ENCODE data around the gene DENND5A. TPM values are rescaled to one million over a fixed set of nuclear protein-coding genes. Genes with fewer than 3 reads are reported as not detected.

DENND5A gene
- total RNA-seq: 115 and 122 TPM in 2 replicates
- long read RNA-seq, transcript DENND5A-206 (15 exons, 3,593 nt): major isoform, 5 of 218 reads
- long read RNA-seq, partial matches to known transcripts: 182 of 218 reads
- long read RNA-seq, other reads (novel, unspliced or antisense): 31 of 218 reads

- peak within 1 kb of the TSS; percentile 99 for H3K4me3 Mint-ChIP-seq (ENCODE audit: unreplicated experiment)
- peak within 1 kb of the TSS; percentile 99 for H3K27ac Mint-ChIP-seq (ENCODE audit: unreplicated experiment)
- H3K4me1 Mint-ChIP-seq (ENCODE audit: unreplicated experiment): peaks cover 45% of the 10 kb centered on the region
- H3K9me3 Mint-ChIP-seq (ENCODE audit: unreplicated experiment): no peaks in the 10 kb centered on the region
- H3K36me3 Mint-ChIP-seq (ENCODE audit: unreplicated experiment): no peaks in the 10 kb centered on the region
- TF ChIP-seq, protein P1, sequence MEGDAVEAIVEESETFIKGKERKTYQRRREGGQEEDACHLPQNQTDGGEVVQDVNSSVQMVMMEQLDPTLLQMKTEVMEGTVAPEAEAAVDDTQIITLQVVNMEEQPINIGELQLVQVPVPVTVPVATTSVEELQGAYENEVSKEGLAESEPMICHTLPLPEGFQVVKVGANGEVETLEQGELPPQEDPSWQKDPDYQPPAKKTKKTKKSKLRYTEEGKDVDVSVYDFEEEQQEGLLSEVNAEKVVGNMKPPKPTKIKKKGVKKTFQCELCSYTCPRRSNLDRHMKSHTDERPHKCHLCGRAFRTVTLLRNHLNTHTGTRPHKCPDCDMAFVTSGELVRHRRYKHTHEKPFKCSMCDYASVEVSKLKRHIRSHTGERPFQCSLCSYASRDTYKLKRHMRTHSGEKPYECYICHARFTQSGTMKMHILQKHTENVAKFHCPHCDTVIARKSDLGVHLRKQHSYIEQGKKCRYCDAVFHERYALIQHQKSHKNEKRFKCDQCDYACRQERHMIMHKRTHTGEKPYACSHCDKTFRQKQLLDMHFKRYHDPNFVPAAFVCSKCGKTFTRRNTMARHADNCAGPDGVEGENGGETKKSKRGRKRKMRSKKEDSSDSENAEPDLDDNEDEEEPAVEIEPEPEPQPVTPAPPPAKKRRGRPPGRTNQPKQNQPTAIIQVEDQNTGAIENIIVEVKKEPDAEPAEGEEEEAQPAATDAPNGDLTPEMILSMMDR (IDR thresholded peaks at IDR 0.05): no peak
- no peaks in the 10 kb centered on the region for H3K27me3 Mint-ChIP-seq (ENCODE audit: unreplicated experiment)
- peak; percentile 93 for DNase-seq (ENCODE audit: extremely low spot score, unreplicated experiment)
These were observed at the start of gene DENND5A for GRCh38 chr11:9265211-9266131. TSS of gene DENND5A (minus strand) at chr11:9265350. CDS start at chr11:9265069, 281 bp downstream.

DNA sequence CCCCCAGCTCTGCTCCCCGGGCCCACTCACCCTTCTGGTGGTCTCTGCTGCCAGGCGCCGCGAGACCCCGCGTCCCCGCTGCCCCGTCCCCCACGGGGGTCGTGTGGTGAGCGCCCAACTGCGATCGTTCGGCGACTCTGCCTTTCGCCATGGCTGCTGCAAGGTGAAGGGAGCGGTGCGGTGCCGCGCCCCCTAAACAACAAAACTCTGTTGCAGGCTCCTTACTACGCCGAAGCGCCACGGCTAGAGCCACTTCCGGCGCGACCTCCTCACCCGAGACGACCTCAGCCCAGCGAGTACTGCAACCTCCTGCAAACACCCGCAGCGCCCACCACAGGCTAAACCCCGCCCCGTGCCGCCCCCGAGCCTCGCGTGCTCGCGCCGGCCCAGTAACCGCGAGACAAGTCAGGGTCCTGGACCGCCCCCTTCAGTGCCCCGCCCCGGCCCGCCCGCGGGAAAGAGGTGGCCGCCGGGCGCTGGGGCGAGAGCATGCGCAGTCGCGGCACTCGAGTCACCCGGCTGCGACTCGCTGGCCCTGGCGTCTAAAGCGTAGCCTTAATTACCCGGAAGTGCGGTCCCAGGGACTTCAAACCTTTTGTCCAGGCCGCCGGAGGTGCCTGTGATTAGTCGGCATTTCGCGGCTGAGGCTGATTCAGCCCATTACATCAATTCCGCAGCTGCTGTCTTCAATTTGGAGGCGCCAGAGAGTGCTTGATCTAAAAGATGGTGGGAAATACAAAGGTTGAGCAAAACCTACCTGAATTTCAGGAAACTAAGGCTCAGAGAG lies 49.3 kb upstream of the DENND5A start, which contains the start of gene TMEM41B:
Gene TMEM41B, minus strand, starts transcription at position 303 of the 787 bp plus-strand sequence. Its CDS starts 152 bp downstream, at position 151.
- peaks cover 6% of the 10 kb centered on the region for H3K27me3 Mint-ChIP-seq (ENCODE audit: unreplicated experiment)
- TF ChIP-seq, protein P1 (IDR thresholded peaks at IDR 0.05): peak; percentile 3
- DNase-seq (ENCODE audit: extremely low spot score, unreplicated experiment): peak; percentile 99
- H3K36me3 Mint-ChIP-seq (ENCODE audit: unreplicated experiment): no peaks in the 10 kb centered on the region
- H3K4me1 Mint-ChIP-seq (ENCODE audit: unreplicated experiment): peaks cover 22% of the 10 kb centered on the region
- H3K9me3 Mint-ChIP-seq (ENCODE audit: unreplicated experiment): no peaks in the 10 kb centered on the region
- peak within 1 kb of the TSS; percentile 95 for H3K27ac Mint-ChIP-seq (ENCODE audit: unreplicated experiment)
- H3K4me3 Mint-ChIP-seq (ENCODE audit: unreplicated experiment): peak within 1 kb of the TSS; percentile 96

DNA sequence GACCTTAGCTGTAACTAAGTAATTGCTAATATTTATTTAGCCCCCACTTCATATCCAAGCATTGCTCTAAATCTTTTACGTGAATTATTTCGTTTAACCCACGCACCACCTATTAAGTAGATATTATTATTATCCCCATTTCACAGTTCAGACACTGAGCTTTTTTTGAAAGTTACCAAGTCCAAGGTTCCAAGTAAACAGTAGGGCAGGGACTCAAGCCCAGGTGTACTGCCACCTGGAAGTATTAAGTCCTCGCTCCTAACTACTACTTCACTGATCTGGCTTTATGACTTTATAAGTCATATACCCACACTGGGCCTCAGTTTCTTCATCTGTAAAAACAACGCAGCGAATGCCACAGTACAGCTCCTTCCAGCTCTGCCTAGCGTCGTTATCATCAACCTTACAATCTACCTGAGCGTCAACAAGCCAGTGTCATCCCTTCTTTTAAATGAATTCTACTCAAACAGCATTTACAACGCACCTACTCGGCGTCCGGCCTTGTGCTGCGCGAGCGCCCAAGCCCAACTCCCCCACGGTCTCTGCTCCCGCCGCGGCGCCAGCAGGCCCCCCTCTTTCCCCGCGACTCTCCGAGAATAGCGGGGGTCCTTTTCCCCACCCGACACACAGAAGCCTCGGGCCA lies 48.6 kb upstream of the DENND5A start:
- H3K4me3 Mint-ChIP-seq (ENCODE audit: unreplicated experiment): peak overlapping the region; percentile 96
- peak overlapping the region; percentile 93 for H3K27ac Mint-ChIP-seq (ENCODE audit: unreplicated experiment)
- TF ChIP-seq, protein P1 (IDR thresholded peaks at IDR 0.05): no peak
- H3K4me1 Mint-ChIP-seq (ENCODE audit: unreplicated experiment): peaks cover 22% of the 10 kb centered on the region
- H3K36me3 Mint-ChIP-seq (ENCODE audit: unreplicated experiment): no peaks in the 10 kb centered on the region
- peaks cover 6% of the 10 kb centered on the region for H3K27me3 Mint-ChIP-seq (ENCODE audit: unreplicated experiment)
- DNase-seq (ENCODE audit: extremely low spot score, unreplicated experiment): no peak
- H3K9me3 Mint-ChIP-seq (ENCODE audit: unreplicated experiment): no peaks in the 10 kb centered on the region

- H3K27ac Mint-ChIP-seq (ENCODE audit: unreplicated experiment): no peak overlapping the region
- H3K9me3 Mint-ChIP-seq (ENCODE audit: unreplicated experiment): no peaks in the 10 kb centered on the region
- H3K4me3 Mint-ChIP-seq (ENCODE audit: unreplicated experiment): no peak overlapping the region
- TF ChIP-seq, protein P1 (IDR thresholded peaks at IDR 0.05): no peak
- peaks cover 2% of the 10 kb centered on the region for H3K36me3 Mint-ChIP-seq (ENCODE audit: unreplicated experiment)
- DNase-seq (ENCODE audit: extremely low spot score, unreplicated experiment): no peak
- no peaks in the 10 kb centered on the region for H3K27me3 Mint-ChIP-seq (ENCODE audit: unreplicated experiment)
- H3K4me1 Mint-ChIP-seq (ENCODE audit: unreplicated experiment): peaks cover 29% of the 10 kb centered on the region
These were observed 45.4 kb upstream of the DENND5A start for GRCh38 chr11:9310485-9311090.
